Measurements from ENCODE around the gene MOSPD3. TPM values are rescaled to one million over a fixed set of nuclear protein-coding genes. Genes with fewer than 3 reads are reported as not detected.
A peak's percentile ranks its signal among the peaks of the same experiment; 100 is the strongest.

Gene MOSPD3
- total and polyA plus RNA-seq, 10 of the 15 experiments (the other 5 are each of a cell fraction or from before 2014, with no cell fraction given), result 0.61 to 13.6 (median 4.1) TPM

DNA sequence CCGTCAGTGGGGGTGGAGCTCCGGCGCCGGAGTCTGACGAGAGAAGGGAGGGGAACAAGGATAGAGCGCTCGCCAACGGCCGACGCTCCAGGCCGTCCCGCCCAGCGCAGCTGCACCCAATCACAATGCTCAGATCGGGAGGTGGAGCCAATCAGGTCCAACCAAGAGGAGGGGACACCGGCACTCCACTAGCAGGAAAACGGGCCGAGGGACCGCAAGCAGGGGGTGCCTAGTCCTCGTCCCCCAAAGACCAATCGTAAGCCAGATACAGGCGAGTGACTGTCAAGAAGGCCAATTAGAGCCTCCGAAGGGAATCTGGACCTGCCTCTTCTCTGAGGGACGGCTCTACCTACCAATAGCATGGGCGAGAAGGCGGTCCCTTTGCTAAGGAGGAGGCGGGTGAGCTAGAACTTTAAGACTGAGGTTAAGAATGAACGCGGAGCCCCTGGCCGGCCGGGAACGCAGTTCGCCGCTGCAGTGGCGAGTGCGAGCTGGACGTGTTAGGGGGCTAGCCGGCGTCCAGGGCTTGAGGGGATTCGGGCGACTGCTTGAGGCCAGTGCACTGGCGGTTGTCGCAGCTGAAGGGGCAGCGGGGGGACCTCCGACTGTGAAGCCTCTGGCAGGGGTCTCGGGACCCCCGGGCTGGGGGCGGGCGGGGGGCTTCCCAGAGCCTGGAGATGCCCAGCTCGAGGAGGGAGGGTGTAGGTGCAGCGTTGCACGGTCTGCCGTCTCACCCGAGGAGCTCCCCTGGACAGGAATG is 25.9 kb upstream of the MOSPD3 start, which contains the start of gene FBXO24 (continued):
- TF ChIP-seq, protein P1, sequence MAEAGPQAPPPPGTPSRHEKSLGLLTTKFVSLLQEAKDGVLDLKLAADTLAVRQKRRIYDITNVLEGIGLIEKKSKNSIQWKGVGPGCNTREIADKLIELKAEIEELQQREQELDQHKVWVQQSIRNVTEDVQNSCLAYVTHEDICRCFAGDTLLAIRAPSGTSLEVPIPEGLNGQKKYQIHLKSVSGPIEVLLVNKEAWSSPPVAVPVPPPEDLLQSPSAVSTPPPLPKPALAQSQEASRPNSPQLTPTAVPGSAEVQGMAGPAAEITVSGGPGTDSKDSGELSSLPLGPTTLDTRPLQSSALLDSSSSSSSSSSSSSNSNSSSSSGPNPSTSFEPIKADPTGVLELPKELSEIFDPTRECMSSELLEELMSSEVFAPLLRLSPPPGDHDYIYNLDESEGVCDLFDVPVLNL (IDR thresholded peaks at IDR 0.05; ENCODE audit: low read depth, low read length), result no peak
- TF ChIP-seq CHD2 (IDR thresholded peaks at IDR 0.05; ENCODE audit: borderline replicate concordance, low read depth, low read length), result peak; percentile 97
- TF ChIP-seq IKZF1 (conservative IDR thresholded peaks at IDR 0.05), result peak; percentile 21
- TF ChIP-seq, protein P2, sequence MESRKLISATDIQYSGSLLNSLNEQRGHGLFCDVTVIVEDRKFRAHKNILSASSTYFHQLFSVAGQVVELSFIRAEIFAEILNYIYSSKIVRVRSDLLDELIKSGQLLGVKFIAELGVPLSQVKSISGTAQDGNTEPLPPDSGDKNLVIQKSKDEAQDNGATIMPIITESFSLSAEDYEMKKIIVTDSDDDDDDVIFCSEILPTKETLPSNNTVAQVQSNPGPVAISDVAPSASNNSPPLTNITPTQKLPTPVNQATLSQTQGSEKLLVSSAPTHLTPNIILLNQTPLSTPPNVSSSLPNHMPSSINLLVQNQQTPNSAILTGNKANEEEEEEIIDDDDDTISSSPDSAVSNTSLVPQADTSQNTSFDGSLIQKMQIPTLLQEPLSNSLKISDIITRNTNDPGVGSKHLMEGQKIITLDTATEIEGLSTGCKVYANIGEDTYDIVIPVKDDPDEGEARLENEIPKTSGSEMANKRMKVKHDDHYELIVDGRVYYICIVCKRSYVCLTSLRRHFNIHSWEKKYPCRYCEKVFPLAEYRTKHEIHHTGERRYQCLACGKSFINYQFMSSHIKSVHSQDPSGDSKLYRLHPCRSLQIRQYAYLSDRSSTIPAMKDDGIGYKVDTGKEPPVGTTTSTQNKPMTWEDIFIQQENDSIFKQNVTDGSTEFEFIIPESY (IDR thresholded peaks at IDR 0.05), result peak; percentile 23; the same call in 1 of the 2 replicates
- TF ChIP-seq, protein P3, sequence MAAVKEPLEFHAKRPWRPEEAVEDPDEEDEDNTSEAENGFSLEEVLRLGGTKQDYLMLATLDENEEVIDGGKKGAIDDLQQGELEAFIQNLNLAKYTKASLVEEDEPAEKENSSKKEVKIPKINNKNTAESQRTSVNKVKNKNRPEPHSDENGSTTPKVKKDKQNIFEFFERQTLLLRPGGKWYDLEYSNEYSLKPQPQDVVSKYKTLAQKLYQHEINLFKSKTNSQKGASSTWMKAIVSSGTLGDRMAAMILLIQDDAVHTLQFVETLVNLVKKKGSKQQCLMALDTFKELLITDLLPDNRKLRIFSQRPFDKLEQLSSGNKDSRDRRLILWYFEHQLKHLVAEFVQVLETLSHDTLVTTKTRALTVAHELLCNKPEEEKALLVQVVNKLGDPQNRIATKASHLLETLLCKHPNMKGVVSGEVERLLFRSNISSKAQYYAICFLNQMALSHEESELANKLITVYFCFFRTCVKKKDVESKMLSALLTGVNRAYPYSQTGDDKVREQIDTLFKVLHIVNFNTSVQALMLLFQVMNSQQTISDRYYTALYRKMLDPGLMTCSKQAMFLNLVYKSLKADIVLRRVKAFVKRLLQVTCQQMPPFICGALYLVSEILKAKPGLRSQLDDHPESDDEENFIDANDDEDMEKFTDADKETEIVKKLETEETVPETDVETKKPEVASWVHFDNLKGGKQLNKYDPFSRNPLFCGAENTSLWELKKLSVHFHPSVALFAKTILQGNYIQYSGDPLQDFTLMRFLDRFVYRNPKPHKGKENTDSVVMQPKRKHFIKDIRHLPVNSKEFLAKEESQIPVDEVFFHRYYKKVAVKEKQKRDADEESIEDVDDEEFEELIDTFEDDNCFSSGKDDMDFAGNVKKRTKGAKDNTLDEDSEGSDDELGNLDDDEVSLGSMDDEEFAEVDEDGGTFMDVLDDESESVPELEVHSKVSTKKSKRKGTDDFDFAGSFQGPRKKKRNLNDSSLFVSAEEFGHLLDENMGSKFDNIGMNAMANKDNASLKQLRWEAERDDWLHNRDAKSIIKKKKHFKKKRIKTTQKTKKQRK (IDR thresholded peaks at IDR 0.05; ENCODE audit: low read depth, low read length), result peak; percentile 99
- peak; percentile 1; the same call in 1 of the 2 replicates for TF ChIP-seq SMAD5 (IDR thresholded peaks at IDR 0.05; ENCODE audit: low read depth)
- peak; percentile 27 for TF ChIP-seq MEF2B (IDR thresholded peaks at IDR 0.05; ENCODE audit: partially characterized antibody, poor library complexity, severe bottlenecking)
- TF ChIP-seq, protein P4, sequence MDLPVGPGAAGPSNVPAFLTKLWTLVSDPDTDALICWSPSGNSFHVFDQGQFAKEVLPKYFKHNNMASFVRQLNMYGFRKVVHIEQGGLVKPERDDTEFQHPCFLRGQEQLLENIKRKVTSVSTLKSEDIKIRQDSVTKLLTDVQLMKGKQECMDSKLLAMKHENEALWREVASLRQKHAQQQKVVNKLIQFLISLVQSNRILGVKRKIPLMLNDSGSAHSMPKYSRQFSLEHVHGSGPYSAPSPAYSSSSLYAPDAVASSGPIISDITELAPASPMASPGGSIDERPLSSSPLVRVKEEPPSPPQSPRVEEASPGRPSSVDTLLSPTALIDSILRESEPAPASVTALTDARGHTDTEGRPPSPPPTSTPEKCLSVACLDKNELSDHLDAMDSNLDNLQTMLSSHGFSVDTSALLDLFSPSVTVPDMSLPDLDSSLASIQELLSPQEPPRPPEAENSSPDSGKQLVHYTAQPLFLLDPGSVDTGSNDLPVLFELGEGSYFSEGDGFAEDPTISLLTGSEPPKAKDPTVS (IDR thresholded peaks at IDR 0.05; ENCODE audit: low read depth, low read length), result 0 out of 2 replicates have a peak, but pooled peaks have one; percentile 73
- peak; percentile 99 for TF ChIP-seq FOS (IDR thresholded peaks at IDR 0.05; ENCODE audit: borderline replicate concordance, extremely low read depth, insufficient read length)
- no peak for TF ChIP-seq SMAD1 (IDR thresholded peaks at IDR 0.05; ENCODE audit: low read depth, partially characterized antibody)
- TF ChIP-seq ZSCAN29 (IDR thresholded peaks at IDR 0.05), result no peak
- 0 out of 2 replicates have a peak, but pooled peaks have one; percentile 44 for TF ChIP-seq GABPA (IDR thresholded peaks at IDR 0.05; ENCODE audit: low read depth)
- no peak for TF ChIP-seq STAT1 (conservative IDR thresholded peaks at IDR 0.05)
- no peak for TF ChIP-seq CBX5 (IDR thresholded peaks at IDR 0.05; ENCODE audit: low read depth)
- no peak for TF ChIP-seq NFIC (IDR thresholded peaks at IDR 0.05; ENCODE audit: low read depth, low read length)
- peak; percentile 97 for TF ChIP-seq SP1 (IDR thresholded peaks at IDR 0.05; ENCODE audit: low read depth, low read length)
- 0 out of 2 replicates have a peak, but pooled peaks have one; percentile 1 for TF ChIP-seq ZNF207 (IDR thresholded peaks at IDR 0.05; ENCODE audit: borderline replicate concordance)
- TF ChIP-seq ZNF384 (IDR thresholded peaks at IDR 0.05; ENCODE audit: borderline replicate concordance, low read depth, low read length), result no peak
- no peak for TF ChIP-seq MEF2A (IDR thresholded peaks at IDR 0.05; ENCODE audit: insufficient read depth, low read depth, low read length)
- TF ChIP-seq, protein P5, sequence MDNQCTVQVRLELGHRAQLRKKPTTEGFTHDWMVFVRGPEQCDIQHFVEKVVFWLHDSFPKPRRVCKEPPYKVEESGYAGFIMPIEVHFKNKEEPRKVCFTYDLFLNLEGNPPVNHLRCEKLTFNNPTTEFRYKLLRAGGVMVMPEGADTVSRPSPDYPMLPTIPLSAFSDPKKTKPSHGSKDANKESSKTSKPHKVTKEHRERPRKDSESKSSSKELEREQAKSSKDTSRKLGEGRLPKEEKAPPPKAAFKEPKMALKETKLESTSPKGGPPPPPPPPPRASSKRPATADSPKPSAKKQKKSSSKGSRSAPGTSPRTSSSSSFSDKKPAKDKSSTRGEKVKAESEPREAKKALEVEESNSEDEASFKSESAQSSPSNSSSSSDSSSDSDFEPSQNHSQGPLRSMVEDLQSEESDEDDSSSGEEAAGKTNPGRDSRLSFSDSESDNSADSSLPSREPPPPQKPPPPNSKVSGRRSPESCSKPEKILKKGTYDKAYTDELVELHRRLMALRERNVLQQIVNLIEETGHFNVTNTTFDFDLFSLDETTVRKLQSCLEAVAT (IDR thresholded peaks at IDR 0.05), result 0 out of 2 replicates have a peak, but pooled peaks have one; percentile 18
